B cell (primary cell): ENCODE data around the gene FAM83G. TPM values are rescaled to one million over a fixed set of nuclear protein-coding genes. Genes with fewer than 3 reads are reported as not detected.
A peak's percentile ranks its signal among the peaks of the same experiment; 100 is the strongest.
"Not testable (repeated sequence)": the region's sequence is repeated elsewhere in the genome, so short reads cannot be mapped to it uniquely, and the experiment has no call there.

Experiments used
- ATAC-seq: fragments of 200-7000 bp; cut with Tn5 transposase; one replicate; pipeline ENCODE4 v1.10.0; 2021; ENCODE audit warnings: low read depth, mild to moderate bottlenecking, moderate number of reproducible peaks, moderate library complexity
- CTCF ChIA-PET: fragments of 350-600 bp; sonication (Branson Sonifier 250); formaldehyde crosslinking; loops from one replicate; lab custom pipeline; 2021; ENCODE audit warnings: antibody characterized with exemption, inconsistent platforms; lab: Charles Lee
- POLR2A ChIA-PET: fragments of 350-600 bp; sonication (Branson Sonifier 250); formaldehyde crosslinking; loops from one replicate; lab custom pipeline; 2021; ENCODE audit warnings: antibody characterized with exemption; lab: Charles Lee
- DNase-seq: peaks from one replicate; pipeline ENCODE4 v3.0.0; 2013
- H2AFZ ChIP-seq: 2 replicates; pipeline ENCODE4 v1.6.1; 2012; ENCODE audit warnings: mild to moderate bottlenecking, low read depth, low read length; ENCODE audit not compliant: insufficient read depth, poor library complexity, severe bottlenecking
- H3K27ac ChIP-seq, 2 donors: 1 replicate in 1 of 2; 2 replicates in 1 of 2; pipeline ENCODE4 v1.5.1; 2012 to 2013; ENCODE audit warnings: low read length in 2 of 2, mild to moderate bottlenecking in 2 of 2, moderate library complexity in 1 of 2
- H3K27me3 ChIP-seq, 4 experiments: fragments of 200-600 bp in 1 of 4; sonication (generic) in 1 of 4; replicated peaks in 1 of 4; 1 replicate in 2 of 4; 2 replicates in 2 of 4; pipeline versions ENCODE4 v1.6.1 to v1.7.0; 2013 to 2016; ENCODE audit warnings: low read length in 3 of 4, mild to moderate bottlenecking in 2 of 4, mixed read lengths in 1 of 4, moderate library complexity in 1 of 4; ENCODE audit not compliant: insufficient read depth in 4 of 4, control insufficient read depth in 3 of 4; ENCODE audit errors: control extremely low read depth in 1 of 4
- H3K36me3 ChIP-seq, 2 experiments: replicated peaks in 1 of 2; 1 replicate in 1 of 2; 2 replicates in 1 of 2; pipeline versions ENCODE4 v1.6.1 to v1.7.1; 2013; ENCODE audit warnings: low read length in 1 of 2; ENCODE audit not compliant: insufficient read depth in 2 of 2, control insufficient read depth in 1 of 2; ENCODE audit errors: control extremely low read depth in 1 of 2, extremely low read depth in 1 of 2
- H3K4me1 ChIP-seq, 2 donors: fragments of 200-600 bp in 1 of 2; sonication (generic) in 1 of 2; 1 replicate in 1 of 2; 2 replicates in 1 of 2; pipeline versions ENCODE4 v1.5.1 to v1.6.1; 2013 to 2017; ENCODE audit warnings: low read length in 2 of 2; ENCODE audit not compliant: control insufficient read depth in 2 of 2, insufficient read depth in 2 of 2
- H3K4me2 ChIP-seq: replicated peaks from 2 replicates; pipeline ENCODE3; 2012; ENCODE audit warnings: mild to moderate bottlenecking, low read depth, low read length; ENCODE audit not compliant: poor library complexity, severe bottlenecking
- H3K4me3 ChIP-seq, 5 experiments: fragments of 200-600 bp in 1 of 5; sonication (generic) in 1 of 5; 1 replicate in 3 of 5; 2 replicates in 2 of 5; pipeline versions ENCODE4 v1.5.1 to v1.7.0; 2011 to 2016; ENCODE audit warnings: low read length in 4 of 5, mild to moderate bottlenecking in 4 of 5, low read depth in 2 of 5, control low read depth in 1 of 5, moderate library complexity in 1 of 5; ENCODE audit not compliant: insufficient read depth in 1 of 5; ENCODE audit errors: control extremely low read depth in 1 of 5, extremely low read depth in 1 of 5
- H3K79me2 ChIP-seq: fragments of 200-600 bp; sonication (generic); one replicate; pipeline ENCODE4 v1.6.0; 2016; ENCODE audit warnings: low read length; ENCODE audit not compliant: control insufficient read depth, insufficient read depth
- H3K9ac ChIP-seq: fragments of 200-600 bp; sonication (generic); 2 replicates; pipeline ENCODE4 v1.6.1; 2017; ENCODE audit warnings: mild to moderate bottlenecking, low read length, moderate library complexity
- H3K9me3 ChIP-seq, 3 donors: one replicate each; pipeline versions ENCODE4 v1.6.1 to v1.7.1; 2013; ENCODE audit warnings: low read length in 2 of 3; ENCODE audit not compliant: control insufficient read depth in 2 of 3, insufficient read depth in 1 of 3; ENCODE audit errors: control extremely low read depth in 1 of 3
- H4K20me1 ChIP-seq: 2 replicates; pipeline ENCODE4 v1.6.0; 2012; ENCODE audit warnings: mild to moderate bottlenecking, low read length; ENCODE audit not compliant: insufficient read depth, control insufficient read depth, poor library complexity, severe bottlenecking
- H3K27ac Mint-ChIP-seq: one replicate; pipeline ENCODE4 v1.8.0; 2021; ENCODE audit warnings: mixed read lengths
- H3K27me3 Mint-ChIP-seq: one replicate; pipeline ENCODE4 v1.8.0; 2021; ENCODE audit warnings: mixed read lengths
- H3K4me1 Mint-ChIP-seq: one replicate; pipeline ENCODE4 v1.8.0; 2021; ENCODE audit warnings: mixed read lengths
- H3K4me3 Mint-ChIP-seq: one replicate; pipeline ENCODE4 v1.8.0; 2021; ENCODE audit warnings: mixed read lengths
- H3K9me3 Mint-ChIP-seq: one replicate; pipeline ENCODE4 v1.8.0; 2022; ENCODE audit warnings: mixed read lengths; ENCODE audit not compliant: insufficient read depth
- EZH2 ChIP-seq: IDR thresholded peaks from 2 replicates; pipeline ENCODE4 v1.6.1; 2012; ENCODE audit warnings: borderline replicate concordance, low read depth, mild to moderate bottlenecking, moderate library complexity, low read length; ENCODE audit not compliant: insufficient read depth, poor library complexity, severe bottlenecking
- WGBS: methylation state at CpG from one replicate; pipeline ENCODE4 v1.1.5; 2013; ENCODE audit warnings: missing lambda C conversion rate; ENCODE audit not compliant: insufficient coverage; 5-methylcytosine and 5-hydroxymethylcytosine counted together
- intact Hi-C: fragments of 100-400 bp; cut with micrococcal nuclease; formaldehyde crosslinking; loops from one replicate; pipeline ENCODE4 v1.10.0; 2022
- polyA minus RNA-seq: library from RNA; depleted of rRNA, polyadenylated mRNA; stranded (reverse); fragments of >200 nt; gene quantifications from 2 replicates; pipeline ENCODE4 v1.2.3, GENCODE V29; 2012
- polyA plus RNA-seq: library from polyadenylated mRNA; depleted of rRNA; stranded (reverse); fragments of >200 nt; gene quantifications from 2 replicates; pipeline ENCODE4 v1.2.3, GENCODE V29; 2012
- total RNA-seq, 2 donors: library from RNA; stranded (reverse); fragments of 120-200 nt in 1 of 2; gene quantifications; 1 replicate in 1 of 2; 2 replicates in 1 of 2; pipeline versions ENCODE4 v1.2.3 to v1.2.4, GENCODE V29; 2013 to 2022
- TF ChIP-seq, protein P1 (sequence below): fragments of 200-600 bp; IDR thresholded peaks from one replicate; pipeline ENCODE4 v1.8.0; 2022; ENCODE audit warnings: antibody characterized with exemption, mild to moderate bottlenecking

The FAM83G gene, protein sequence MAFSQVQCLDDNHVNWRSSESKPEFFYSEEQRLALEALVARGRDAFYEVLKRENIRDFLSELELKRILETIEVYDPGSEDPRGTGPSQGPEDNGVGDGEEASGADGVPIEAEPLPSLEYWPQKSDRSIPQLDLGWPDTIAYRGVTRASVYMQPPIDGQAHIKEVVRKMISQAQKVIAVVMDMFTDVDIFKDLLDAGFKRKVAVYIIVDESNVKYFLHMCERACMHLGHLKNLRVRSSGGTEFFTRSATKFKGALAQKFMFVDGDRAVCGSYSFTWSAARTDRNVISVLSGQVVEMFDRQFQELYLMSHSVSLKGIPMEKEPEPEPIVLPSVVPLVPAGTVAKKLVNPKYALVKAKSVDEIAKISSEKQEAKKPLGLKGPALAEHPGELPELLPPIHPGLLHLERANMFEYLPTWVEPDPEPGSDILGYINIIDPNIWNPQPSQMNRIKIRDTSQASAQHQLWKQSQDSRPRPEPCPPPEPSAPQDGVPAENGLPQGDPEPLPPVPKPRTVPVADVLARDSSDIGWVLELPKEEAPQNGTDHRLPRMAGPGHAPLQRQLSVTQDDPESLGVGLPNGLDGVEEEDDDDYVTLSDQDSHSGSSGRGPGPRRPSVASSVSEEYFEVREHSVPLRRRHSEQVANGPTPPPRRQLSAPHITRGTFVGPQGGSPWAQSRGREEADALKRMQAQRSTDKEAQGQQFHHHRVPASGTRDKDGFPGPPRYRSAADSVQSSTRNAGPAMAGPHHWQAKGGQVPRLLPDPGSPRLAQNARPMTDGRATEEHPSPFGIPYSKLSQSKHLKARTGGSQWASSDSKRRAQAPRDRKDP
- total RNA-seq (14.3 and 14.6 TPM in 2 replicates), polyA plus RNA-seq (4.2 and 4.7 TPM in 2 replicates), polyA minus RNA-seq (9.4 and 16.7 TPM in 2 replicates)
- 5.6 TPM for total RNA-seq (2013)

DNA sequence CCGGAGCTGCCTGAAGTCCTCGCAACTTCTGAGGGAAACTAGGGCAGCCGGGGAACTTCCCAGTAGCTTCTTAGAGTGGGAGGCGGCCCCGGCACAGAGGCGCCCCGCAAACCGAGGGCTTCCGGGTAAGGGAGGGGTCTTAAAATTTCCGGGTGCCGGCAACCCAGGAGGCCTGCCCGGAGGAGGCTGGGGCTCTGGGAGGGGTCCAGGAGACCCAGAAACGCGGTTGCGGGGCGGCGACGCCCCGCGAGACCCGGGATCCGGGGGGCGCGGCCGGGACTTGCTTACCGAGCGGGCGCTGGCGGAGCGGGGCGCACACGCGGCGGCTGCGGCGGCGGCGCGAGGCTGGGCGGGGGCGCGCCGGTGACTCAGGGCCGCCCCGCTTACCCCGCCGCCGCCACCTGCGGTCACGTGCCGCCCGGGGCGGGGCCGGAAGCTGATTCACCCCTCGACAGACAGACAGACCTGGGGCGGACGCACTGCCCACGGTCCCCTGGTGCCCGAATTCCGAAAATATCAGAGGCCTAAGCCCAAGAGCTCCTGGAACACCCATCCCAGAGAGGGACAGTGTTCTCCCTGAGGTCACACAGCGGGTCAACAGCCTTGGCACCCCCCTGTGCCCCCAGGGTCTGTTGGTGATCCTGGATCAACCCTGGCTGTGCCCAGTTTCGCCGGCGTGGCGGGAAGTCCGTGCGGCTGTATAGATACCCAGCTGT, at the start of gene FAM83G:
Gene FAM83G (minus strand): TSS at position 344 of the 716 bp plus-strand sequence. CDS start 723 bp downstream, outside the sequence.
- Histone ChIP-seq H3K4me3 (peak within 1 kb of the TSS; percentile 43 to 85 (median 77)), H2AFZ (peak within 1 kb of the TSS; percentile 74), H3K9ac (peak within 1 kb of the TSS; percentile 76), H3K4me1 (peaks cover 26 to 40% of the 10 kb centered on the region in 2 donors), H3K36me3 (peaks cover 0 to 3% of the 10 kb centered on the region in 2 experiments), H3K4me2 (peak within 1 kb of the TSS; percentile 97), H3K79me2 (no peaks in the 10 kb centered on the region), H3K27ac (peak within 1 kb of the TSS; percentile 48 to 78), H3K27me3 (no peaks in the 10 kb centered on the region), H3K9me3 (no peaks in the 10 kb centered on the region), H4K20me1 (peaks cover 21% of the 10 kb centered on the region)
- H3K4me1 Mint-ChIP-seq, result peaks cover 40% of the 10 kb centered on the region
- TF ChIP-seq EZH2, result no peak
- TF ChIP-seq, protein P1, sequence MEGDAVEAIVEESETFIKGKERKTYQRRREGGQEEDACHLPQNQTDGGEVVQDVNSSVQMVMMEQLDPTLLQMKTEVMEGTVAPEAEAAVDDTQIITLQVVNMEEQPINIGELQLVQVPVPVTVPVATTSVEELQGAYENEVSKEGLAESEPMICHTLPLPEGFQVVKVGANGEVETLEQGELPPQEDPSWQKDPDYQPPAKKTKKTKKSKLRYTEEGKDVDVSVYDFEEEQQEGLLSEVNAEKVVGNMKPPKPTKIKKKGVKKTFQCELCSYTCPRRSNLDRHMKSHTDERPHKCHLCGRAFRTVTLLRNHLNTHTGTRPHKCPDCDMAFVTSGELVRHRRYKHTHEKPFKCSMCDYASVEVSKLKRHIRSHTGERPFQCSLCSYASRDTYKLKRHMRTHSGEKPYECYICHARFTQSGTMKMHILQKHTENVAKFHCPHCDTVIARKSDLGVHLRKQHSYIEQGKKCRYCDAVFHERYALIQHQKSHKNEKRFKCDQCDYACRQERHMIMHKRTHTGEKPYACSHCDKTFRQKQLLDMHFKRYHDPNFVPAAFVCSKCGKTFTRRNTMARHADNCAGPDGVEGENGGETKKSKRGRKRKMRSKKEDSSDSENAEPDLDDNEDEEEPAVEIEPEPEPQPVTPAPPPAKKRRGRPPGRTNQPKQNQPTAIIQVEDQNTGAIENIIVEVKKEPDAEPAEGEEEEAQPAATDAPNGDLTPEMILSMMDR, result no peak
- POLR2A ChIA-PET, result interaction anchor here (0.9 to 1.0 kb wide), 2 partner anchors 12 to 20 kb away, joined by 4 to 5 read pairs; no protein-coding TSS in a partner anchor
- CTCF ChIA-PET, result interaction anchor here (1.1 to 4.0 kb wide), 2 partner anchors 9 to 43 kb away, joined by 5 to 21 read pairs; no protein-coding TSS in a partner anchor
- peak within 1 kb of the TSS; percentile 84 for H3K27ac Mint-ChIP-seq
- H3K4me3 Mint-ChIP-seq, result peak within 1 kb of the TSS; percentile 88
- intact Hi-C loops, result loop anchor here (1.0 kb wide), 1 partner anchor 11 kb away; no protein-coding TSS in a partner anchor
- ATAC-seq (peak; percentile 83), DNase-seq (peak; percentile 78)
- H3K9me3 Mint-ChIP-seq, result no peaks in the 10 kb centered on the region
- 8% methylated on average over 67 of the region's 67 CpGs for WGBS
- no peaks in the 10 kb centered on the region for H3K27me3 Mint-ChIP-seq

DNA sequence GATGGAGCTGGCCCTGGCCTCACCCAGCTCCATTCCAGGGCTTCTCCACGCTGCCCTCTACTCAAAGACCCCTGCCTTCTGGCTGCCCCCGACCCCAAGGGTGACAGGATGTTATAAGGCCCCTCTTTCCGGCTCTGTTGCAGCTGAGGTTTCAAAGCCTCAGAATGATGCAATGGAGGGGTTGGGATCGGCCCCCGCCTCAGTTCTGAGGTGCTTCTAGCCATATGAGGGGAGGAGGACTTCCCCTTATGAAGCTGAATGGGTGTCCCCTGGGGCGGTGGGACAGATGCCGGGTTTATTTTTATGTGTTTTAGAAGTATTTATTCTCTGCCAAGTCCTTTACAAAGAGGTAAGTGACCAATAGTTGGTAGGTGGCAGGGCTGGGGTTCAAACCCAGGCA, 44.3 kb upstream of the FAM83G start:
- H3K4me3 ChIP-seq, H3K27me3 ChIP-seq, H3K79me2 ChIP-seq, H2AFZ ChIP-seq, H3K4me1 ChIP-seq, H3K9me3 Mint-ChIP-seq, H3K27me3 Mint-ChIP-seq, DNase-seq, H3K9ac ChIP-seq, POLR2A ChIA-PET, intact Hi-C loops, H3K27ac Mint-ChIP-seq, H3K27ac ChIP-seq, H3K4me1 Mint-ChIP-seq, CTCF ChIA-PET, H3K9me3 ChIP-seq, H4K20me1 ChIP-seq, H3K36me3 ChIP-seq, H3K4me2 ChIP-seq, H3K4me3 Mint-ChIP-seq: not testable (repeated sequence)
- no CpG with 5 or more reads among the region's 7 CpGs for WGBS
- peak; percentile 65 for ATAC-seq

DNA sequence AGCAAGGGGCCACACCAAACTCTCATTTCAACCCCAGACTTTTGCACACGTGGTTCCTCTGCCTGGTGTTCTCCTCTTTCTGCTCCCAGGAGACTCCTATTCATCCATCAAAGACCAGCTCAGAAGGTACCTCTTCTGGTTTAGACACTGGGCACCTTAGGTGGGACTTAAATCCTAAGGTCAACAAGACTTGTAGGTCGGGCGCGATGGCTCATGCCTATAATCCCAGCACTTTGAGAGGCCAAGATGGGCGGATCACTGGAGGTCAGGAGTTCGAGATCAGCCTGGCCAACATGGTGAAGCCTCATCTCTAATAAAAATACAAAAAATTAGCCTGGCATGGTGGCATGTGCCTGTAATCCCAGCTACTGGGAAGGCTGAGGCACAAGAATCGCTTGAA, 42.9 kb upstream of the FAM83G start:
- intact Hi-C loops, POLR2A ChIA-PET, CTCF ChIA-PET, H3K4me1 Mint-ChIP-seq, H3K4me3 ChIP-seq, H3K27me3 ChIP-seq, H3K9me3 ChIP-seq, H3K79me2 ChIP-seq, H3K27ac ChIP-seq, H3K4me2 ChIP-seq, H3K9ac ChIP-seq, DNase-seq, H3K9me3 Mint-ChIP-seq, H3K36me3 ChIP-seq, H3K4me1 ChIP-seq, H2AFZ ChIP-seq, H3K27me3 Mint-ChIP-seq, H3K4me3 Mint-ChIP-seq, ATAC-seq, H3K27ac Mint-ChIP-seq, H4K20me1 ChIP-seq: not testable (repeated sequence)
- WGBS, result 100% methylated on average over 3 of the region's 7 CpGs
